ENCODE measurements around the gene DNAH8.

- no peak for TF ChIP-seq CTCF (IDR thresholded peaks at IDR 0.05 in 8 of 11, conservative IDR thresholded peaks at IDR 0.05 in 3 of 11)
- TF ChIP-seq POLR2A (IDR thresholded peaks at IDR 0.05) = no peak
Observed at GRCh38 chr6:39053016-39053624, 338.0 kb downstream of the DNAH8 start.

All from spleen (tissue), 7 donors.